ENCODE measurements around the gene CYP4F2.
"Not testable (repeated sequence)": the region's sequence is repeated elsewhere in the genome, so short reads cannot be mapped to it uniquely, and the experiment has no call there.

The CYP4F2 gene

DNA sequence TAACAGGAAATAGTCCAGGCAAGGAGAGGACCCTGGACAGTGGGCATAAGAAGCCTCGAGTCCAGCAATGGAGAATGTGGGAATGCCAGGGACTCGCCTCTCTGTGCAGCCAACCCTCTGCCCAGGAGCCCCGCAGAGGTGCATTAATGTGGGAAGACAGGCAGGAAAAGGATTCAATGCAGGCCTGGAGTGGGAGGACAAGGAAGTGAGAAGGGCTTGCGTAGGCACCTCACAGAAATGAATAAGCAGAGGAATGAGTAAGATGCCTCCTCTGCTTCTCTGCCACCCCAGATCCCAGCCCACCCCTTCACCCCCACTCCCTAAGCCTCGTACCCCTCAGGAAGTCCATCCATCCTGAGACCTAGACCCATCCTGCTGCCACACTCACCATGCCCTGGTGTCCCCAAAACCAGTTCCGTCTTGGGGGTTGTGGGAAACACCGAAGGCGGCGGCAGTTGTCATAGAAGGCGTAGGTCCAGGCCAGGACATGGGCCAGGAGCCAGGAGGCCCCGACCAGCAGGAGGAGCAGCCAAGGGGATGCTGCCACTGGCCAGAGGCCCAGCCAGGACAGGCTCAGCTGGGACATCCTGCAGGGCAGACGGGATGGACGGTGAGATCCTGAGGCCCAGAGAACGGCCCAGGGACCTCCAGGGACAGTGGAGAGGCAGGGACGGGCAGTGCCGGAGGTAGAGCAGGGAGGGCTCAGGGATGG, 692 bp downstream of the CYP4F2 start:
- no peak for DNase-seq

DNA sequence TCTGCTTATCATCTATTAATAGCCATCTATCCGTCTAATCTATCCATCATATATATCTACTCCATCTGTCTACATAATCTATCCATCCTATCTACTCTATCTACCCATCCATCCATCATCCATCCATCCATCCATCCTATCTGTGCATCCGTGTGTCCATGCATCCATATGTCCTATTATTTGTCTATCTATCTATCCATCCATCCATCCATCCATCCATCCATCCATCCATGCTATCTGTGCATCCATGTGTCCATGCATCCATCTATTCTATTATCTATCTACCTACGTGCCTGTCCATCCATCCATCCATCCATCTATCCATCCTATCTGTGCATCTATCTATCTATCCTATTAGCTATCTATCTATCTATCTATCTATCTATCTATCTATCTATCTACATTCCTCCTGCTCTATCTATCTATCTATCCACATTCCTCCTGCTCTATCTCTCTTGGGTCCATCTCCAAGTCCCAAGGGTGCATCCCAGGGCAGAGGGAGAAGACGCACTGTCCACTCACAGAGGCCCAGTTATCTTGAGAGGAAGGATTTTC, 1.9 kb downstream of the CYP4F2 start:
- DNase-seq: no peak

DNA sequence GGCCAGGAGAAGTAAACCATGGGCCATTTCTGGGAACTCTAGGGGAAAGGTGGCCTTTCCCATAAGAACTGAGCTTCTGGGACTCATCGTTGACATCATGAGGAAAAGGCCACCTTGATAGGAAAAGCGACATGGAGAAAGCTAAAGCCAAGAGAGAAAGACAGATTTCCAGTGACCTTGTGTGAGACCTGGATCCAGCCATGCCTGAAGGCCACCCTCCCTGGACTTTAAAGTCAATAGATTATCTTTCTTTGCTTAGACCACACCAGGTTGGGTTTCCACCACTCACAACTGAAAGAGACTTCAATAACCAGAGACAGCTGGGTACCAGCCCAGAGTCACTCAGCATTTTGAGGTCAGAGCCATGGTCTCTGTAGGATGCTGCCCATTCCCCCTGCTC, 3.5 kb downstream of the CYP4F2 start:
- no peak for DNase-seq

DNA sequence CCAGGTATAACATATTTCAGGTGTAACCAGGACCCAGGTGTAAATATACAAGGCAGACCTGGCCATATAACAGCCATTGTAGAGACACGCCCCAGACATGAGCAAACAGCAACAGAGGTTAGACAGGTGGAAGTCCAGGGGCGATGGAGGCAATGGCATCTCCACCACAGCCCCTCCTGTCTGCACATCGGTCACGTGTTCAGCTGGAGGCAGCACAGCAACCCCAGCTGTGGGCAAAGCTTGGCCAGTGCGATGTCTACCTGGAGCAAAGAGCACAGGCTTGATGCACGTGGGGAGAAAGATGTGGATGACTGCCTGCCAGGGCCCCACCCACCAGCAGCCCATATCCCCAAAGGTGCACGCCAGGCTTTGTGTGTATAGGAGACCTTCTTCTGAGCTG, 4.4 kb downstream of the CYP4F2 start:
- no peak for DNase-seq

DNA sequence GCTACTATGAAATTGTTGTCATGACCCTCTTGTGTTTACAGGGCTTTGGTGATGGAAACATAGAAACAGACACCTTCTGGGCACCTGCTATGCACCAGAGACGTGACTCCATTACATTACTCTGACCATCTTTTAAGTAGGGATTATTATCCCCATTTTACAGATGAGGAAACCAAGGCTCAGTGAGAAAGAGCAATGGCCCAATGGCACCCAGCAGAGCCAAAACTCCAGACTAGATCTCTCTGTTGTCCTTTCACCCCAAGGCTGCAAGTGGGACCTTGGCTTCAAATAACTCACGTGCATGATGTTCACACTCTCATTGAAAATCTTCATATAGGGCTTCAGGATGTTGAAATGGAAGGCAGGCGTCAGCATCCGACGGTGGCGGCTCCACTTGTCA, 5.9 kb downstream of the CYP4F2 start:
- no peak for DNase-seq

DNA sequence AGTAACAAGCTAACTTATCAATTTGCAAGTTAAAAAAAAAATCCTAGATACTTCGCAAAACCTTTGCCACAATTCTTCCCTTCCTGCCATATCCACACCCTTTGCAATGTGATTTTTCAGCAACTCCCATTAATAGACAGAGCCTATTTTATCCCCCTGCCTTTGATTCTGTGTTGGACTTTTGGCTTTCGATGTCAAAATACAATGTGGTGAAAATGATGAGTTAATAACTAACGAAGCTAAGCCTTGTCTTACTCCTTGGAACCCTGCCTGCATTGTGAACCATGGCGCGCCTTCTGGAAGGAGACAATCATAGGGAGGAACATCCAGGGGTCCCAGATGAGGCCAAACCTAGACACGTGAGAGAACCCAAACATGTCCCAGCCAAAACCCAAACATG, 6.4 kb downstream of the CYP4F2 start:
- no peak for DNase-seq

DNA sequence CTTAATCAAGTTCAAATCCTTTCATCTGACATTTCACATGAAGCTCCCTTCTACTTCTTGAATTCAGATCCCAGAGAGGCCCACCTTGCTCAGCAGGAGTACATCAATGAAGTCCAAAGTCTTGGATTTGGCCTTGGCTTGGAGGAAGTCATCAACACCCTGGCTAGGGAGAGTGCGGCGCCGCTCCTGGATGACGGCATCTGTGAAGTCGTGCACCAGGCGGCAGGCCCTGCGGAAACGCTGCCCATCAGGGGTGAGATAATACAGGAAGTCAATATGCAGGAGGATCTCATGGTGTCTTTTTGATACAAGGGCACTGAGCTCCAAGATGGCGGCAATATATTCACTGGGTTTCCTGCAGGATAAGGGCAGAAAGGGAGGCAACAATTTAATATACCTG, 8.5 kb downstream of the CYP4F2 start:
- not testable (repeated sequence) for DNase-seq

DNA sequence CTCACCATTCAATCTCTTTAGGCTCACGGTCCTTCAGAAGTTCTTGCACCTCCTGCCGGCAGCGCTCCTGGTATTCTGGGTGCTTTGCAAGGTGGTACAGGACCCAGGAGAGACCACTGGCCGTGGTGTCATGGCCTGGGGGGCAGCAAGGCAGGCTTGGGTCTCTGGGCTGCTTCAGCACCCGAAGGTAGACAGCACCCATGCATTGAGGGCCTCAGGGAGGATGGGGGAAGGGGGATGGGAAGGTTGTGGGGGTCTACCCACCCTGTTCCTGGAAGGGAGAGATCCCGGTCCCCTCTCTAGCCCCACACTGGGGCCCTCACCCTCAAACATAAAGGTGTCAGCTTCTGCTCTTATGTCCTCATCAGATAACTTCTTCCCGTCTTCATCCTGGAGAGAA, 12.0 kb downstream of the CYP4F2 start:
- DNase-seq: no peak

DNA sequence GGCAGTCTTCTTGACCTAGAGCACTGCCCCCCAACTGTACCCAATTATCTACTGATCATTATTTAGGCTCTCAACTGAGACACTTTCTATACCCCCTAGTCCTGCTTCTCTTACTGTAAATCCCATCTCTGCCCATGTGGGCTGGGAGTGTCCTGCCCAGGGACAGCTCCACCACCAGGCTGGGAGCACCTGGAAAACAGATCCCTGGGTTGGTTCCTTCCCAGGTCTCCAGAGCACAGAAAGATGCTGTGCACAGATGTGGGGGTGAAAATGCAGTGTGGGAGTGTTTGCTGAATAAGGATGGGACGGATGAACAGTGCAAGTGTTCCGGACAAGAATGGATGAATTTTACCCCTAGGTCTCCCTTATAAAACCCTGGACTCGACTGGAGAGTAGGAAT, 12.7 kb downstream of the CYP4F2 start:
- no peak for DNase-seq

DNA sequence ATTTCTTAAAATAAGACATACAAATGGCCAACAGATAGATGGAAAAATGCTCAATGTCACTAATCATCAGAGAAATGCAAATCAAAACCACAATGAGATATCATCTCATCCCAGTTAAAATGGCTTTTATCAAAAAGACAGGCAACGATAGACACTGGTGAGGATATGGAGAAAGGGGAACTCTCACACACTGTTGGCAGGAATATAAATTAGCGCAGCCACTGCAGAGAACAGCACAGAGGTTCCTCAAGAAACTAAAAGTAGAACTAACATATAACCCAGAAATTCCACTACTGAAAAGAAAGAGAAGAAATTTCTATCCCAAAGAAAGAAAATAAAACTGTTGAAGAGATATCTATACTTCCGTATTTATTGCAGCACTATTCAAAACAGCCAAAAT, 14.5 kb downstream of the CYP4F2 start:
- DNase-seq: not testable (repeated sequence)

DNA sequence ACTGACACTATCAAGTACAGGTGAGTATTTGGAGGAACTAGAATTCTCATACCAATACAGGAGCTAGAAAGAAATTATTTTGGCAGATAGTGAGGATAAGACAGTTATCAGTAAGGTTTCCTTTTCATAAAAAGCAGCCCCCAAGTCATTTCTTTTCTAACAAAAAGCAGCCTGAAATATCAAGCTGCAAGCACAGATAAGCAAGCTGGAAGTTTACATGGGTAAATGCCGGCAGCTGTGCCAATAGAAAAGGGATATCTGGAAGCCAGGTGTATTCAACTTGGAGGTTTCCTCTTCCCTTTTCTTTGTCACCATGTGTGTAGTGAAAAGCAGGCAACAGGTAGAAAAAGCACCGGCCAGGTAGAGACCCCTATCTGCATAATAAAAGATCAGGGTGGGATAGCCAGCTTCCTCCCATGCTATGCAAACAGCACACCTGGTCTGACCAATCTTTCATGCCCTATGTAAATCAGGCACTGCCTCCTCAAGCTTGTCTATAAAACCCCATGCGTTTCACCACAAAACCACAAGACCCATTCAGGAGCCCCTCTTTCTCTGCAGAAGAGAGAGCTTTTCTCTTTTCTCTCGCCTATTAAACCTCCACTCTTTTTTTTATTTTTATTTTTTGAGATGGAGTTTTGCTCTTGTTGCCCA, 22.9 kb downstream of the CYP4F2 start:
- no peak for DNase-seq

DNA sequence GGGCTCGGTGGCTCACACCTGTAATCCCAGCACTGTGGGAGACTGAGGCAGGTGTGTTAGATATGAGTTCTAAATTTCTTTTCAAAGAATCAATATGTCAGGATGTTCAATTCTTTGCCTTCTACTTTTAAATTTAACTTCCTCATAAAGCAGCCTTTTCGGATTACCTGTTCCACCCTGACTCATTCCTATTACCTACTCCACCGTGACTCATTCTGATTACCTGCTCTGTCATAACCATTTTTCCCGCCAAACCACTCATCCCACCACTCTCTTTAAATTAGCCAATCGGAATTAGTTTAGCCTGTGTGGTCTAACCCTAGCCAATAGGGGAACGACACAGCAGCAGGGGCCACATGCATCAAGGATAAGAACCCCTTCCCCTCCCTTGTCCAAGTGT, 24.1 kb downstream of the CYP4F2 start:
- not testable (repeated sequence) for DNase-seq

DNA sequence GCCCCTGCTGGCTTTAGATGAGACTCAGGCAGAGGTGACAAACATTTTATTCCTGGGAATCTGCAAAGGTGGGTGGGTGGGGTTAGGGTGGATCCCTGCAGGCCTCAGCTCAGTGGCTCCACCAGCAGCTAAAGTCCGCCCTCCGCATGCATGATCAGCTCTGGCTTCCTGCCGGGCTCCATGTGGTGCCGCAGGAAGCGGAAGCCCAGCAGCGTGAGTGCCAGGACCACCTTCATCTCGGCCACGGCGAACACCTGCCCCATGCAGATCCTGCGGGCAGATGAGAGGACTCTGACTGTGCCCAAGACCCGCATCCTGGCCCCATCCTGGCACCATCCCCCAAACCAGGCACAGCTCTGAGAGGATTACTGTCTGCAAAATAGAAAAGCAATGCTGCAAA, 26.3 kb downstream of the CYP4F2 start:
- no peak for DNase-seq

DNA sequence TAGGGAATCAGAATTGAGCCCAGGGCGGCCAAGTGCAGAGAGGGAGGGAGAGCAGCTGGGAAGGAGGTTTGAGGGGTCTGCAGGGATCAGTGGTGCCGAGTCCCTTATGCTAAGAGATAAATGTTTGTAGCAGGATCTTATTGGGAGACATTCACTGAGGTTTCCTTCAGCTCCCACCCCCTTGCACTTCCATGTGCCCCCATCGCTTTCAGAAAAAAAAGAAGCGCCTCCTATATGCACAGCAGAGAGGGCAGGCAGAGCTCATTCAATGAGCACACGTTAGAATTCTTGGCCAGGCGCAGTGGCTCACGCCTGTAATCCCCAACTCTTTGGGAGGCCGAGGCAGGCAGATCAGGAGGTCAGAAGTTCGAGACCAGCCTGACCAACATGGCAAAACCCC, 28.0 kb downstream of the CYP4F2 start:
- DNase-seq: no peak

DNA sequence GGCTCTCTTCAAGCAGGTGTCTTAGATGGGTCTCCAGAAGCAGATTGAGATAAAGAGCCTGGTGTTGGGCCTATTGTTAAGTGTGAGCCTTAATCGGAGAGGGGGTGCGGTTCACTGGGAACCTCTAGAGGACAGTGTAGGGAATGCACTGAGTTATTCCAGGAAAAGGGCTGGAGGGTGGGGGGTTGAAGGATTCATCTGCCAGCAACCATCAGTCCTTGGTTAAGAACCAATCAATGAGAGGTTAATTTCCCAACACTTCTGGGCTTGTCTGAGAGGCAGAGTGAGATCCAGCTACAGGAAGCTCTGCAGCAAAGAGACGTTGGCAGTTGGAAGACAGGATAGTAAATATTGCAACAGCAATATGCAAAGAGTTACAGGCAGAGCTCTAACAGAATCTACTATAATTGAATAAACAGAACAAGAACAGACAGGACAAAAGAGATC, 28.7 kb downstream of the CYP4F2 start:
- no peak for DNase-seq

DNA sequence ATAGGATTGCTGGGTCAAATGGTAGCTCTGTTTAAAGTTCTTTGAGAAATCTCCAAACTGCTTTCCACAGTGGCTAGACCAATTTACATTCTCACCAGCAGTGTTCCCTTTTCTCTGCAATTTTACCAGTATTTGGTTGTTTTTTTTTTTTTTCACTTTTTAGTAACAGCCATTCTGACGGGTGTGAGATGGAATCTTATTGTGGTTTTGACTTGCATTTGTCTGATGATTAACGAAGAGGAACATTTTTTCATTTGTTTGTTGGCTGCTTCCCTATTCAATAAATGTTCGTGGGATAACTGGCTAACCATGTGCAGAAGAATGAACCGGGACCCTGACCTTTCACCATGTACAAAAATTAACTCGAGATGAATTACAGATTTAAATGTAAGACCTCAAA, 31.2 kb downstream of the CYP4F2 start:
- no peak for DNase-seq

DNA sequence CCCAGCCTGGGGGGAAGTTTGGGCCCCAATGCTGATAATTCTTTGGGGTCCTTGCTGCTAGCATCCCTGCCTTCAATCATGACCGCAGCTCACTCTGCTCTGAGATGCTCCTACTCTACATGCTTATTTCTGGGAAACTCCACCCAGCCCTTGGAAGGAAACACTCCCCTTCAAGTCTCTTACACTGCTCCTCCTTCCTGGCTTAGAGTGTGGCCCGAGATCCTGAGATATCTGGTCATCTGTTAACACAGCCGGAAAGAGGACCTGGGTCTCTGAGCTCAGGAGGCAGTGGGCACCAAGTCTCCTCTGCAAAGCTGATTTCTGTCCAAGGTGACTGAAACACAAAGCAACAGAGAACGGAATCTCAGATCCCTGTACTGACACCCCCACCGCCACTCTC, 33.0 kb downstream of the CYP4F2 start:
- DNase-seq: no peak

DNA sequence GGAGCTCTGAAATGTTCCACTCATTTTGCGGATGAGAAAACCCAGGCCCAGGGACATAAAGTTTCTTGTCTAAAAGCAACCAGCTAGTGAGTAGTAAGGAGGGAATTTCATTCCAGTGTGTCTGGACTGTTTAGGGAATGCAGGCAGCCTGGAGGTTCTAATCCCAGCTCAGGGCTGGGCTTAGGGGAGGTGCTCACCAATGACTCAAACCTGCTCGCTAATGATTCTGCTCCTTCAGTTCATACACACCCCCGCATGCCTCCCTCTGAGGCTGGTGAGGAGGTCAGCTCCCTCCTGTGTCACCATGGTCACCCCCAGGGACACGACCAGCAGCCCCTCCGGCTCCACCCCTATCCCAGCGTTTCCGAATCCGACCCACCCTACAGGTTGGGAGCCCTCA, 34.6 kb downstream of the CYP4F2 start:
- DNase-seq: no peak

DNA sequence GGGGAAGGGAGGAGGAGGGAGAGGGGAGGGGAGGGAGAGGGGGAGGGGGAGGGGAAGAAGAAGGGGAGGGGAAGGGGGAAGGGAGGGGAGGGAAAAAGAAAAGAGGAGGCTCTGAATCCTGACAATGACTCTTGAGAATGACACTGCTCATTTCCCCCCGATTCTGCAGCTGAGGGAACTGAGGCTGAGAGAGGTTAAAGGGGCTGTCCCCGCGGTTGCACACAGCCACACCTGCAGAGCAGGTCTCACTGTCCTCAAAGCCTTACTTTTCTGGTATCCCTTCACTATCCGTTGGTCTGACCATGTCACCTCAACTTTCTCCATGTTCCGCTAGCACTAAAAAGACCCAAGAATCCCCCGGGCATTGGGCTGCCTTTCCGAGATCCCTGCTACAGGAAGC, 35.4 kb downstream of the CYP4F2 start:
- no peak for DNase-seq

DNA sequence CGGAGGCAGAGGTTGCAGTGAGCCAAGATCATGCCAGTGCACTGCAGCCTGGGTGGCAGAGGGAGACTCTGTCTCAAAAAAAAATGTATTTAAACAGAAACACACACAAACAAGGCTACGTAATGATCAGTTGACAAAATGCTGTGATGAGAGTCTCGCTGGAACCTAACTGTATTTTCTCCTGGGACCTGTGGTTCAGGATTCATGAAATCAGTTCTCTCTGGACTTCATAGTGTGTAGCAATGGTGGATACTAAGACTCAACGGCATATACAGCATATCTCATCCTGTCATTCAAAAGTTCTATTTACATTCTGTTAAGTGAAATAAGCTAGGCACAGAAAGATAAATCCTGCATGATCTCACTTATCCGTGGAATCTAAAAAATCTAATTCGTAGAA, 37.4 kb downstream of the CYP4F2 start:
- DNase-seq: no peak

DNA sequence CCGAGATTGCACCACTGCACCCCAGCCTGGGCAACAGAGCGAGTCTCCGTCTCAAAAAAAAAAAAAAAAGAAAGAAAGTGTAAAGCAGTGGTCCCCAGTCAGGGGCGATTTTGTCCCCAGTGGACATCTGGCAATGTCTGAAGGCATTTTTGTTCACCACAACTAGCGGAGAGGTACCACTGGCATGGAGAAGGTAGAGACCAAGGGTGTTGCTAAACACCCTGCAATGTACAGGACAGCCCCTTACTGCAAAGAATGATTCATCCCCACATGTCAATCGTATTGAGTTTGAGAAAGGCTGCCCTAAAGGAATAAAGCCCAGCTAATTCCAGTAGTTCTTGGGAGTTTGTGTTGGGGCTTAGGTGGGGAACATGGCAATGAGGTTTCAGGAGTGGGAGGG, 38.7 kb downstream of the CYP4F2 start:
- DNase-seq: no peak

DNA sequence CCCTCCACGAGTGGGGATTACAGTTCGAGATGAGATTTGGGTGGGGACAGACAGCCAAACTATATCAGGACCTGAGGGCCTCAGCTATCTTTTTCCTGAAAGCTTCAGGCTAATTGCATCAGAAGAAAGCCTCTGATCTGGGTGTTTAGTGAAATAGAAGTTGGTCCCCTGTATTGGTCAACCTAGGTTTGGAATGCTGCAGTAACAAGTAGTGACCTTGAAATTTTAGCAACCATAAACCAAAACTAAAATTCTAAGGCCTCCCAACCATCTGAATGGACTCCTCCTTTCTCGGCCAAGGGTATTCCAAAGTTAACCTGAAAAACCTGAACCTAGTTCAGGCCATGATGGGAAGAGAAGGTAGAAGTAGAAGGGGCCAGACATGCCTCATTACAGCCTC, 47.5 kb downstream of the CYP4F2 start:
- DNase-seq: no peak

DNA sequence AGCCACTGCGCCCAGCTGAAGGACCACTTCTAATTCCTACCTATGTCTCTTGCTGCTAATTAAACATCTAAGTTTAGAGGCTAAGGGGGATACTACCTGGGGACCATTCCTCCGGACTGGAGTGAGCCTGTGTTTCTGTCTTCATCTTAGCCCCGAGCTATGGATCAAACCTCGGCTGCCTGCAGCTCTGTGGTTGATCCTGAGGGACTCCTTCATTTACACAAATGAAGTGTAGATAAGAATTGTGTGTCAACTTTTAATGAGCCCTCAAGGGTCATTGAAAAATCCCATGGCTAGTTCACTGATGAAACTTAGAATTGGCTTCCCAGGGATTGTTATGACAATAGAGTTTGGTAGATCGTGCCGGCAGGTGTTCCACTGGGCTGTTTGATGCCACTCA, 51.0 kb downstream of the CYP4F2 start:
- no peak for DNase-seq

DNA sequence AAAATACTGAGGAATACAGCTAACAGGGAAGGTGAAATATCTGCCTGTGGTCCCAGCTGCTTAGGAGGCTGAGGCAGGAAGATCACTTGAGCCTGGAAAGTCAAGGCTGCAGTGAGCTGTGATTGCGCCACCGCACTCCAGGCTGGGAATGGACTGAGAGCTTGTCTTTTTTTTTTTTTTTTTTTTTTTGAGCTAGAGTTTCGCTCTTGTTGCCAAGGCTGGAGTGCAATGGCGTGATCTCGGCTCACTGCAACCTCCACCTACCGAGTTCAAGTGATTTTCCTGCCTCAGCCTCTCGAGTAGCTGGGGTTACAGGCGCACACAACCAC, 54.0 kb downstream of the CYP4F2 start:
- DNase-seq: not testable (repeated sequence)
